ENCODE results near the gene ZNF385C.

Gene ZNF385C

GRCh38 chr17:42075789-42076188, 22.5 kb downstream of the ZNF385C start:
- DNase-seq: no peak

DNA sequence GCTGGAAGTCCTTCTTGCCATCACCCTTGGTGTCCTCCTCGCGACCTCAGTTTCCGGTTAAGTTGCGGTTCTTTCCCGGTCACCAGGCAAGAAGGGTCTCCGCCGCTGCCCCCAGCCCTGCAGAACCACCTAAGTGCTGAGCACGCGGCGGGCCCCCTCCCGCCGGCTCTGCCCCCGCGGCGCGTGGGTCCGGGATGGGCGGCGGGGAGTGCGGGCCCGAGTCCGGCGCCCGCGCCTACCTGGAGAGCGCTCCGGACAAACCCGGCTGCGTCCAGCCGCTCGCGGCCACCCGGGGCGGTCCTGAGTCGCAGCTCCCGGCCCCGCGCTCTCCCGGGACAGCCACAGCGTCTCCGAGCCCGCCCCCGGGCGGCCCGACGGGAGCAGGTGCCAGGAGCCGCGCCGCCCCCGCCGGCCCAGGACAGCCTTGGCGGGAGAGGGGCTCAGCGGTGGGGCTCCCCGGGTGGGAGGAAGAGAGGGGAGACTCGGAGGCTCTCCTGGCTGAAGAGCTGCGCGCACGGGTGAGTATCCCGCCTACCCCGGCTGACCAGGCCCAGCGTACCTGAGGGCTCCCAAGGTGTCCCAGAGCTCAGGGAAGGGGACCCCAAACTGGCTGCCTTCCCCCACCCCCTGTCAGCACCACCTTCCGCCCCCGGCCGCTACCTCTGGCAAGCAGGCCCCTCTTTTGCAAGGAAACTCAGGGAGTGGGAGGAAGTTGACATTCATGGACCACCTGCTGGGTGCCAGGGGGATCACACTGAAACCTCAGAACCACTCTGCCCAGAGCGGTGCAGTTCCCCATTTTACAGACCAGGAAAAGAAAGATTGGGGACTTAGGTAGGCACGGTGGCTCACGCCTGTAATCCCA, 25.7 kb downstream of the ZNF385C start:
- DNase-seq: no peak

DNA sequence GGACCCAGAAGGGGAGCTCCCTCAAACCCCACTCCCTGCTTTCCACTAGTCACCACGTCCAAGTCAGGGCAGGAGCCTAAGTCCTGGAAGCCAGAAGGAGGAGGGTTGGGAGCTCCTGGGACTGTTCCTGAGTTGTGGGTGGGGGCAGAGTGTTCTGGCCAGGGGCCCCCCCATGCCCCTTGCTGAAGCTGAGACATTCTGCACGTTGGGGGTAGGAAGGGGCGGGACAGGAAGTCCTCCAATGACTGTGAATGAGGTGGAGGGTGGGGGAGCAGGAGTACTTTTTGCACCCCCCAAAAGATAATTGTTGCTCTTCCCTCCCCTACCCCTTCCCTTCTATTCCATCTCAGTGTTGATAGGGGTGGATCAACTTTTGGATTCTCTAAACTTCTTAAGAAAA, 26.5 kb downstream of the ZNF385C start:
- no peak for DNase-seq

DNA sequence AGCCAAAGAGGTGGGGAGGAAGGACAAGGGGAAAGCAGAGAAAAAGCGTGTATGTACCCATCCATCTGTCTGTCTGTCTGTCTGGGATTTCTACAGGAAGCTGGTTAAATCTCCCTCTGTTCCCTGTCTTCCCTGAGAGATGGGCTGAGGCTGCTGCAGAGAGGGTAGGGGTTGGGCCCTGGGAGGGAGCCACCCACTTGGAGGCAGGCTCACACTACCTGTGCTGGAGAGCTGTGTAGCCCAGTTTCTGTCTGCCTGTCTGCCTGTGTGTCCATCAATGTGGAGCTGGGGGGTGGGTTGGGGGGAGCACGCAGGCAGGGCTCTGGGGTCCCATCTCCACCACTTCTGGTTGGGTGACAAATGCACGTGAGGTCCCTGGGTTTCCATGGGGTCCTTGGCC, 29.3 kb downstream of the ZNF385C start:
- no peak for DNase-seq

GRCh38 chr17:42067371-42068091, 30.7 kb downstream of the ZNF385C start:
- DNase-seq: peak; percentile 63 to 71

- DNase-seq: no peak
Measured at GRCh38 chr17:42065201-42065600, 33.1 kb downstream of the ZNF385C start.

DNA sequence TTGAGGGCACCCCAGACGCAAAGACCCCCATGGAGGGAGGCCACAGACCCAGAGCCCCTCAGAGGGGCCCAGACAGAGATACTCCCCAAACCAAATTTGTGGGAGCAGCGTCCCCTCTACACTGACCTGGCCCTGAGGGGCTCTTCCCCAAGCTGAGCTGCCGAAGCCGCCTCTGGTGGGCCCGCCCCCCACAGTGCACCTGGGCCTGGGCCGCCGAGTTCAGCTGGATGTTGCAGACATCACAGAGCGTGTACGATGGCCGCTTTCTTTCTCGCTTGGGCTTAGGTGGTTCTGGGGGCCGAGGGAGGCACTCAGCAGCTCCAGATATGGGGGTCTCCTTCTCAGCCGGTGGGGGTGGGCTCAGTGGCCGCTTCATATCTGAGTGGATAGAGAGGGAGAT, 35.6 kb downstream of the ZNF385C start:
- no peak for DNase-seq

- no peak for DNase-seq
Measured at GRCh38 chr17:42061646-42062487, 36.4 kb downstream of the ZNF385C start.

GRCh38 chr17:42060231-42060630, 38.0 kb downstream of the ZNF385C start:
- no peak for DNase-seq

- DNase-seq: no peak
Measured at GRCh38 chr17:42059815-42060214, 38.5 kb downstream of the ZNF385C start.

- no peak for DNase-seq
Measured at GRCh38 chr17:42058063-42058462, 40.2 kb downstream of the ZNF385C start.

GRCh38 chr17:42056635-42057034, 41.6 kb downstream of the ZNF385C start:
- DNase-seq: no peak

DNA sequence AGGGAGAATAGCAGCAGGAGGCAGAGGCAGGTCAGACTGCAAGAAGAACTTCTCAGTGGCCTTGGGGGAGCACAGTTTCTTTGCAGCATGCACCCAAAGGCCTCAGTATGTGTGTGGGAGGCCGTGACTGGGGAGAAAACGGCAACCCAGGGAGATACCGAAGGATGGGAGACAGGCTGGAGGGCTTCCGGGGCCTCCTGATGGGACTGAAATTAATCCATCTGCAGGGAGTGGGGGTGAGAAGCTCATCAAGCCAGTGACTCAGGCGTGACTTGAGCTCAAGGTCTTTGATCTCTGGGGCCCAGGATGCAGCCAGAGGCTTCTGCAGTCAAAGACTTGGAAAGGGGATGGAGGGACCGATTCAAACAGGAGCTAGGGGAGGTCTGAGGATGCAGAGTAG, 42.8 kb downstream of the ZNF385C start:
- no peak for DNase-seq

GRCh38 chr17:42055027-42055426, 43.2 kb downstream of the ZNF385C start:
- no peak for DNase-seq

DNA sequence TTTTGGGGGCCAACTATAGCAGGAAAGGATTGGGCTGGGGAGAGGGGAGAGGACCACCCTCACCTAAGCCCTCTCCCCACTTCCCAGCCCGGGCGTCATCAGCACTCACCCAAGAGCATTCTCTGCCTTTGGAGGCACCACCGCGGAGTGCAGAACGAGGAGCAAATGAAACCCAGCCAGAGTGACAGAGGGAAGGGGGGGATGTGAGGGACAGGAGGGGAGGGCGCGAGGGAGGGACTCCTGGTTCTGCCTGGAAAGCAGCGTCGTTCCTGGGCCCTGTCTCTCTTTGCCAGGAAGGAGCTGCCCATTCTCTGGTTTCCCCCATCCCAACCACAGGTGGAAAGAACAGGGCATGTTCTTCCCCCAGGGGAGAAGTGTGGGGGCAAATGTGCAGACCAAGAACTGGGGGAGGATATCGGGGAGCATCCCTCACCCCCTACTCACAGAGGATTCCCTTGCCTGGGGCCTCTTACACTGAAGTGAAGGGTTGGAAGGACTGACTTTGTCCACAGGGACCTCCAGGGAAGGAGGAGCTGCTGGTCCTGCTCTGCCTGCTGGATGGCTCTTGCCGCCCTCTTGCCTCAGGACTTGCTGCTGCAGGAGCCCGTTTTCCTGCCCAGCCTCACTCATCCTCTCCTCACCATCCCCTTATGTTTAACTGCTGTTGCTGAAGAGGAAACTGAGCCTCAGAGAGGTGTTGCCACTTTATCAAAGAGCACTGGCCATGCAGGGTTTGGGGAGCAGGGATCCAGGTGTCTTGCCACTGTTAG, 44.4 kb downstream of the ZNF385C start:
- DNase-seq: no peak

DNA sequence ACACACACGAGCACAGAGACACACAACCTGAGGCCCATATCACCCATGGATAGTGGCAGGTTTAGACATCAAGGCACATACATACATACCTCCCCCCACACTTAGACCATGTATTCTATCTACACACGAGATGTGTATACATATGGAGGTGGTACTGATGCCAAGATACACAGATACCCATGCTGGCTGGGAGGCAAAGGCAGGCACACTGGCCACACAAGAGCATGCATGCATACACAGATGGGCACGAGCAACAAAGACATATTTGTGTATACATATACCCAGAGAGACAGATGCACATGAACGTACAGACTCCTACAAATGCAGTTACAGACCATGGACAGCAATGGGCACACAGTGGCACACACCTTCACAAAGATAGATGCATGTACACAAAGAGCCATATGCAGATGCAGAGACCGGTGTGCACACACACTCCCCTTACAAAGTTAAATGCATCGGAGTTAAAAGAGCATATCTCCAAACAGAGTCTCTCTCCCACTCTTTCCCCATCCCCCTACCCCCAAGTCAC, 45.9 kb downstream of the ZNF385C start:
- no peak for DNase-seq

DNA sequence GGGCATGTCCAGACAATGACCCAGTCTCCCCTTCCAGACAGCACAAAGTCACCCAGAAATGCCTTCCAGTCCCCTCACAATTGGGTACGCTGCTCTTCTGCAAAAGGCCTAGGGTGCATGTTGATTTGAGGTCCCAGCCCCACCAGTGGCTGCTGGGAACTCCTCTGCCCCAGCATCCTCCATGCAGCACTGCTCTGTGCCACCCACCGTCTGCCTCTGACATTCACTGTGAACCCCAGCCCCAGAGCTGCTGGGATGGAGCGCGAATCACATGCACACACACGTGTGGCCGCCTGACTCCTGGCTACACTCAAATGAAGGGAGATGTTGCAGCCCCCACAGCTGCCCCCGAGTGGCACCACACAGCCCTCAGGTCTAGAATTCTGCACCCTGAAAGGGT, 46.6 kb downstream of the ZNF385C start:
- DNase-seq: no peak

GRCh38 chr17:42051013-42051400, 47.3 kb downstream of the ZNF385C start:
- DNase-seq: no peak

GRCh38 chr17:42050393-42051012, 47.8 kb downstream of the ZNF385C start, which contains the start of gene C17orf113:
C17orf113 (minus strand) TSS chr17:42050601; CDS start chr17:42043376, 7,225 bp downstream.
- DNase-seq: peak; percentile 21 to 25

DNA sequence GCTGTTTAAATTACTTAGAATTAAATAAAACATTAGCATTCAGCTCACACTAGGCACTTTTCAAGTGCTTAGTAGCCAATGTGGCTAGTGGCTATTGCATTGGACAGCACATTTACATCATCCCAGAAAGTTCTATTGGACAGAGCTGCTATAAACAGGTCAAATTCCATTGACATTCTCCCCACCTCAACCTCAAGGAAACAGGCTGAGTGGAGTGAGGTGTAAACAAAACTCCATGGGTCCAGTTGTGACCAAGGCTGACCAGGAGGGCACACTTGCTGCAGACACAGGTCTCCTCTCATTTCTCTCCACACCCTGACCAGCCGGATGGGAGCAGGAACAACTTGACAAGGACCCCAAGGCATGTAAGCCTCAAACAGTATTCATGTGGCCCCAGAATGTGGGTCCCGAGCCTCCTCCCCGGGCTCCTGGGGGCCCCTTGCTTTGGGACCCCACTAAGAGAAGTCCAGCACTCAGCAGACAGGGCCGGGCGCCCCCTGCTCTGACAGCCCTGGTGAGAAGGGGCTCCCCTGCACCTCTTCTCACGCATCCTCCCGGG, 48.4 kb downstream of the ZNF385C start:
- DNase-seq: no peak

DNA sequence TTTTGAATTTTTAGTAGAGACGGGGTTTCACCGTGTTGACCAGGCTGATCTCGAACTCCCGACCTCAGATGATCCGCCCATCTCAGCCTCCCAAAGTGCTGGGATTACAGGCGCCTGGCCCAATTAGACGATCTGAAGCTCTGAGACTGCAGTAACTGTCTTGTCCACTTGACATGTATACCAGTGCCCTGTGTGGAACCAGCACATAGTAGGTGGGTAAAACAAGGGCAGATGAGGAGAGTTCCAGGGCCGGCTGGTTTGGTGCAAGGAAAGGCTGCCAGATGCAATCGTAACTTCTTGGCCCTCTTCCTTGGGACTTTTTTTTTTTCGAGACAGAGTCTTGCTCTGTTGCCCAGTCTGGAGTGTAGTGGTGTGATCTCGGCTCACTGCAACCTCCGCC, 50.9 kb downstream of the ZNF385C start:
- no peak for DNase-seq

All from activated CD4-positive, alpha-beta T cell treated with anti-CD3 and anti-CD28 coated beads, Interleukin-2, amount 50 U/mL, for 4 hours (primary cell).